ENCODE results near the gene SFT2D3. TPM values are rescaled to one million over a fixed set of nuclear protein-coding genes. Genes with fewer than 3 reads are reported as not detected.

SFT2D3 gene
- total and polyA plus RNA-seq, 8 donors: 0.56 to 6.8 (median 2.8) TPM; not detected in 4

GRCh38 chr2:127685410-127686080 is 15.8 kb upstream of the SFT2D3 start:
- peaks cover 0 to 9% of the 10 kb centered on the region in 2 donors for H3K27me3 ChIP-seq
- no peaks in the 10 kb centered on the region for H3K36me3 ChIP-seq
- no peak overlapping the region for H3K27ac ChIP-seq
- intact Hi-C loops (cut with DNase I): no loop called here
- DNase-seq: no peak
- no peak overlapping the region for H3K4me3 ChIP-seq
- no peak for ATAC-seq
- peaks cover 0 to 6% of the 10 kb centered on the region in 2 donors for H3K4me1 ChIP-seq
- no peak for TF ChIP-seq CTCF (IDR thresholded peaks at IDR 0.05)
- H3K9me3 ChIP-seq: peaks cover 0 to 12% of the 10 kb centered on the region in 2 donors

GRCh38 chr2:127688405-127688804 is 12.9 kb upstream of the SFT2D3 start:
- H3K27me3 ChIP-seq: no peaks in the 10 kb centered on the region
- ATAC-seq (no peak), DNase-seq (no peak)
- H3K4me1 ChIP-seq: no peaks in the 10 kb centered on the region
- intact Hi-C loops (cut with DNase I): no loop called here
- no peak for TF ChIP-seq CTCF (IDR thresholded peaks at IDR 0.05)
- no peak overlapping the region for H3K27ac ChIP-seq
- no peak overlapping the region for H3K4me3 ChIP-seq
- H3K36me3 ChIP-seq: no peaks in the 10 kb centered on the region
- H3K9me3 ChIP-seq: peaks cover 0 to 19% of the 10 kb centered on the region in 2 donors

GRCh38 chr2:127690696-127691095 is 10.6 kb upstream of the SFT2D3 start:
- Histone ChIP-seq H3K27me3 (peaks cover 0 to 6% of the 10 kb centered on the region in 2 donors), H3K27ac (no peak overlapping the region), H3K9me3 (peaks cover 0 to 19% of the 10 kb centered on the region in 2 donors), H3K4me1 (peaks cover 0 to 6% of the 10 kb centered on the region in 2 donors), H3K36me3 (no peaks in the 10 kb centered on the region), H3K4me3 (no peak overlapping the region)
- ATAC-seq: no peak
- intact Hi-C loops (cut with DNase I): no loop called here
- TF ChIP-seq CTCF (IDR thresholded peaks at IDR 0.05): no peak
- no peak for DNase-seq

- ATAC-seq: no peak
- H3K4me3 ChIP-seq: no peak overlapping the region
These were observed 6.3 kb upstream of the SFT2D3 start for GRCh38 chr2:127694986-127695385.

More at GRCh38 chr2:127694986-127695385, 6.3 kb upstream of the SFT2D3 start:
- TF ChIP-seq CTCF (IDR thresholded peaks at IDR 0.05): no peak
- no peak overlapping the region for H3K27ac ChIP-seq
- H3K27me3 ChIP-seq: peaks cover 0 to 8% of the 10 kb centered on the region in 2 donors
- peaks cover 0 to 11% of the 10 kb centered on the region in 2 donors for H3K9me3 ChIP-seq
- no peak for DNase-seq
- H3K36me3 ChIP-seq: no peaks in the 10 kb centered on the region
- intact Hi-C loops (cut with DNase I): no loop called here
- H3K4me1 ChIP-seq: peaks cover 0 to 12% of the 10 kb centered on the region in 2 donors

Measured in left lung (tissue), 10 donors.